ENCODE measurements around the gene PTPRG.

PTPRG gene

DNA sequence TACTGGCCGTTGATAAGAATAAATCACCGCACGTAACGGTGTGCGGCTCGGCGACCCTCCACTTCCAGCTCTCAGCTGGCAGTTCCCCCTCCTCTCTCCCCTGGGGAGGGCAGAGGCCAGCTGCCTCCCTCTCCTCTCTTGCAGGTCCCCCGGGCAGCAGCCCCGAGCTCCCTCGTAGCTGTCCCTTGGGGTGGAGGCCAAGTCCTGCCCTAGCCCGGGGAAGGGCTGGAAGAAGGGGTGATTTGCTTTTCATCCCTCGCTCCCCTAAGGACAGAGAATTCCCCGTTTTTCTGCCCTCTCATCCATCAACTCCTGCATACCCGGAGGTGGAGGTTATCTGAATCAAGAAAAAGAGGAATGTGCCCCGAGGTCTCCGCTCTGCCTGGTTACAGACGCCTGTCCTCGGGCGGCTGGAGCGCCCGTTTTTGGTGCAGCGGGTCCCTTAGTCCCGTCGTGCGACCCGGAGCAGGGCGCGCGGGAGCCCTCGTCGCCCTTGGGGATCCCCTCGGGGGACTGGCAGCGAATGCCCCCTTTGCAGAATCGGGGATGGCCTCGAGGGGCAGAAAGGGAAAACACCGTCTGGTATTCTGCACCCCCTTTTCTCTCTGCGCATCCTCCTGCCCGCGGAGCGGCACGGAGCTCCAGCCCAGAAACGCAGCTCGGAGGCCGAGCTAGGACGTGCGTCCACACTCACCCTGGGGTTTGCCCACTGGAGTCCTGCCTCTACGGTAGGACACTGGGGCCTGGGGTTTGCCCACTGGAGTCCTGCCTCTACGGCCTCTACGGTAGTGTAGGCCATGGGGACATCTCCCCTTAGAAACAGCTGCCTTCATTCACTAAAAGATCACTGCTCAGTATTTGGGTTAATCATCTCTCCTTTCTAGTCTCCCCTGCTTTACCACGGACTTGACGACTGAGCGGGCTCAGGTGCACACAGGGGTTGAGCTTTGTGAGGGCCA, 2.2 kb downstream of the PTPRG start:
- DNase-seq = no peak

DNA sequence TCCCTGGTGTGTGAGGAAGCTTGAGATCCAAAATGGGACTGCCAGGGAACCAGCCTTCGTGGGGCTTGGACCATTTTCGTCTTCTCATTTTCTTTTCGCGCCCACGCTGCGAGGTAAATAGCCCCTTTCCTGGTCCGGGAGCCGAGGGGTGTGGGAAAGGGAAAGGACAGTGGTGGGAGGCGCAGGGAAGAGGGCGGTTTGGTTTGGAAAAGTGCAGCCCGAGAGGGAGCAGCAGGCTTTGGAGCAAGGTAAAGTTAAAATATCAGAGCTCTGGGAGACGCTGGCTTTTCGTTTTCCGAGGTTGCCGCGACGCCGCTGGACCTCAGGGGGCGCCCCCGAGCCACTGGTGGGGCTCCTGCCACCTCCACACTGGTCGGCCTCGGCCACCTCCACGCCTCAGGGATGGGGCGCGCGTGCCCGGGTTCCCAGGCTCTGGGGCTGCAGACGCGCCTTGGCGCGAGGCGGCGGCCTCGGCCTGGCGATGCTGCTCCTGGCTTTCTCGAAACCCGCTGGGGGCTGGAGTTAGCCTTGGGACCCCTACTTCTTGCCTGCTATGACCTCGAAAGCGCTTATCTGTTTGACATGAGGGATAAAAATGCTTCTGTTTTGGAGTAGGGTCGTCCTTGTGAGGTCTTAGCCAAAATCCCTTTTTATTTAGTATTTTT, 3.2 kb downstream of the PTPRG start:
- DNase-seq = no peak

DNA sequence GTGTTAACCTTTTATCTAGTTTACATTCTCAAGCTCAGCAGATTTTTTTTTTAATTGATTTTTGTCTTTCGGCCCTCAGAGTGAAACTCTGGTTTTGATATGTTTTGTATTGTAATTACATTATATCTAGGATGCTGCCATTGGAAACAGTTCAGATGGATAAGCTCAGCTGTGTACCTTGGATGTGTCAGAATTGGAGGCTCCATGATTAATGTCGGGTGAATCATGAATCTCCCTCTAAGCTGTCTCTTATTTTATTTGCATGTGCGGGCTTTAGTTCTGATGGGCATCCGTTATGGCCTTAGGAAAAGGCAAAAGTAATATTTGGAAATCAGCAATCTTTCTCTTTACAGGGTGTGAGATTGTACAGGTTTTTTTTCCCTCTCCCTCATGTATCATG, 4.2 kb downstream of the PTPRG start:
- DNase-seq = no peak

DNA sequence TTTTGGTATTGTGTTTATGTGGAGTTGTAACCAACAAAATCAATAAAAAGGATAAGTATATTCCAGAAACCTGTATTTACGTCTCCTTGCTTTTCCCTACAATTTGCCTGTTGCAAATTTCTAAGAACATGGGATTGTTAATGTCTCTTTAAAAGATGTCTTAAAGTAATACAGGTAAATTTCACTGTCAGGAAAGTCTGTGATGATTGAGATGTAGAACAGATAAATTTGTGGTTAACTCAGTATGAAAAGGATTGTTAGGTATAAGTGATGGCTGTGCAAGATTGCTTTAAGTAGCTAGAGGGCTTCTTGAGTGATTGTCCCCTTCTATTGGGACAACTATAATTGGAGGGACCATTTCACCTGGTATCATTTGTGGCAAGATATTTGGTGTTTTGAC, 6.8 kb downstream of the PTPRG start:
- DNase-seq = no peak

DNA sequence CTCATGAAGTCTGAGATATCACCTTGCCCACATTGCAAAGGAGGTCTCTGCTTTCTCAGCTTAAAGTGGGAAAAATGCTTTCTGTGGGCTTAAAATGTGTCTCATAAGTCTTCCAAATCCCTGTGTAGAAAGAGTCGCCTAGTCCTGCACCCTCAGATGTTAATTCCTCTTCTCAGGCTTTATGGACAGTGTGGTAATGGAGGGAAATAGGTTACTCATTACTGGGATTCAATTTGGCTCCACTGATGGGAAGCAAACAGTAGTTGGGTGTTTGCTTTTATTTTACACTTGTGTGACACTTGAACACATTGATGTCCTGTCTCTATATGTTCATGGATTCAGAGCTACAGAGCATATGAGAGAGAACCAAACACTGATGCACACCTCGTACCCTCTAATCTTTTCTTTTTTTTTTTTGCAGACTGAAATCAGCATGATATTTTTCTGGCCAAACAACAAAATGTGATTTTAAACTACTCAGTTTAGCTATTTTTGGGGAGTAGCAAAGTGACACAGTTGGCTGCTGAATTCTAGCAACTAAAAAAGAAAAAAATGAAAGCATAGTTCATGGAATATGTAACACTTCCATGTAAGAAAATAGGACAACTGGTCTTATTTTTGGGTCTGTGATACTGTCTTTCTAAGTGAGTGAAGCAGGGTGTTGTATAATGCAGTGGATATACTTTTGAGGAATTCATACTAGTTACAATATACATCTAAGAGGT, 8.6 kb downstream of the PTPRG start:
- no peak for DNase-seq

DNA sequence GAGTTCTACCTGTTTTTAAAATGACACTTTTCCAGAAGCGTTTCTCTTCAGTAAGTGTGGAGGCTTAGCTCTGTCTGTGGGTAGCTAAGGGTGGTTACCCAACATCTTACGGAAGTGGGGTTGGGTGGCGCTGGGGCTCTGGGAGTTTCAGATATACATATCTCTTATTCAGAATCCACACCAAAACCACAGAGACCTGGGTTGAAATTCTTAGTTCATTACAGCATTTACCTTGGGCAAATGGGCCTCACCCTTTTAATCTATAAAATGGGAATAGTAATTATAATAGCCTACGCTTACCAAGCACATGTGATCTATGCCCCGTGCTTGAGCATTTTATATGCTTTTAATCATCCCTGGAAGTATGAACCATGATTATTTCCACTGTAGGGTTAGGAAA, 9.4 kb downstream of the PTPRG start:
- no peak for DNase-seq

DNA sequence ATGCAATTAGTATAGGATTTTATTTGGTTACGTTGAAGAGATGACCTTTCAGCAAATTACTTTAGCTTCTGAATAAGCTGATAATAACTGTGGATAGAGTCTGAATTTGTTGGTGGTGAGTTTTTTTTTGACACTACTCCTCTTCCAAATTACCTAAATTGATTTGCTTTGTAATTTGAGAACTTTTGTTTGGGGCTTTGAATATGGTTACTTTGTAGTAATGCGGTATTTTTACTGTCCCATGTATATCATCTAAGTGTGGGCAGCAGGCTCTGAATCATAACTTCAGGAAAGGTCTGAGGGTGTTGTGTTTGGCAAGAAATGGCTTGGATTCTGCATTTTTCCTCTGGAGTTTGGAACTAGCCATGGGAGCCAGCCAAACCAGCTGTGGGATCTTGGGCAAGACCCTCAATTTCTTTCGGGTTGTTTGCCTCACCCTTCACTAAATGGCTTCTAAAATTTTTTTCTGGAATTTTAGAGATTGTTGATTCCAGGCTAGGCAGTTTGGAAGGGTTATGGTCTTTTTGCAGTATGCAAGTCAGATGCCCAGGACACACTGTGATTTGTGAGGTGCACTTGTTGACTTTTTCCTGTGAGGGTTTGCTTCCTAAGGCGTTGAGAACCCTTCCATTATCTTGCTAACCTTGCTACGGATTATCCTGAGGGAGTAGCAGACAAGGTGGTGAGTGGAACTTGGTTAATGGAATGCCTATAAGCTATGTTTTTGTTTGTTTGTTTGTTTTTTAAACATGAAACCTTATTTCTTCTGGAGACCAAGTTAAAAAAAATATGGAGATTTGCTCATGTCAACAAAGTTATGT, 10.4 kb downstream of the PTPRG start:
- DNase-seq = no peak

DNA sequence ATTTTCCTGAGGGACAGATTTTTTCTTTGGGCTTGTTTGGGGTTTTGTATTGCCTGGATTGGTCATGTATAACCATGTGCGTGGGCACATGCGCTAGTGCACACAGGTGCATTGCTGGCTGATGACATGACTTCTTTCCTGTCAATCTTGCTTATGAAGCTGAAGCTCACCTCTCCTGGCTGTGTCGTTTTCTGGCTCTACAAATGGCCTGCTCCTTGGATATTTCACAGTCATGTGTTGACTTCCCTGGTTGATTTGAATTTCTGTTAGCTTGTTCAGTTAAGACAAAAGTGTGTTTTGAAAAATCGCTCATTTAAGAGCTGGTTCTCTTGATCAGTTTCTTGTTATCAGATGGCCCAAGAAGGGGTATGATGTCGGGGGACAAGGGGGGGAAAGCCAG, 11.5 kb downstream of the PTPRG start:
- no peak for DNase-seq

DNA sequence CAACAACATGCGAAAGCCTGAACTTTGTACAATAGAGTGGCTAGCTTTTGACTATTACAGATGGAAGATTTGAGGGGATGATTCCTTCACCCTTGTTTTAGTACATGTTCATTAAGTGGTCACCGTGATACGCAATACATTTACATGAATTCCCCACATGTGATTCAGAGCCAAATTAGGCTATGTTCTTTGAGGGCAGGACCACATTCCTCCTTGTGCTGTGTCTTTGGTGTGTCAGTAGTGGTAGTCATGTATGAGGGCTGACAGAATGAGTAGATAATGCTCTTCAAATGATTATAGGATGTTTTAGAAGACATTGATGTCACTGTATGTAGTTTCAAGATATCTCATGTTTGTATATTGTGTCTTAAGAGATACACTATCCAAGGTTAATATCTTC, 12.1 kb downstream of the PTPRG start:
- DNase-seq = no peak

DNA sequence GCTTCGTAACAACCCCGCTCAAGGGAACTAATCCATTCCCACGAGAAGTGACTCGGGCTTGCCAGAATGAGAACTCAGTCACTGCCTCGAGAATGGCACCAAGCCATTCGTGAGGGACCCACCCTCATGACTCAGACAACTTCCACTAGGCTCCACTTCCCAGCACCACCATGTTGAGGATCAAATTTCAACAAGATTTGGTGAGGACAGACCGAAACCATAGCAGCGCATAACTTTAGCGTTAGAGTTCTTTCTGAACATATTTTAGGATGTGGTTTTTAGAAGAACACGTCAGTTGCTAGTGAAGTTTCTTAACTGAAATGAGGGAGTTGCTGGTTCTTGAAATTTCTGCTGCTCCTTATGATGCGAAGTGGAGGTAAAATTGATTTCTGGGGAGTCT, 13.5 kb downstream of the PTPRG start:
- no peak for DNase-seq

DNA sequence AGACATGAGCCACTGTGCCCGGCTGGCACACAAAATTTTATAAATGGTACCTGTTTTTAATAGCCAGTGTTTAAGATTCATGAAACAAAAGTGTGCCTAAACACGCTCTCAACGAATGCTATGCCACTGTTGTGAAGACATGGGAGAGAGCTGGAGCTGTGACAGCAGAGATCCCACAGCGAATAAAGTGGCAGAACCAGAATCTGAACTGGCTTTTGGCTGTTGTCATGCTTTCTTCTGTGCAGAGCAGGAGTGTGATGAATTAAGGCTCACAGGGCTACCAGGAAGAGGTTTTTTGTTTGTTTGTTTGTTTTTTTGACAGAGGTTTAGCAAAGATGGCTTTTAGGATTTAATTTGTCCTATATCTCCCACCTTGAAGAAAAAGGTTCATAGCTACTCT, 14.5 kb downstream of the PTPRG start:
- no peak for DNase-seq

DNA sequence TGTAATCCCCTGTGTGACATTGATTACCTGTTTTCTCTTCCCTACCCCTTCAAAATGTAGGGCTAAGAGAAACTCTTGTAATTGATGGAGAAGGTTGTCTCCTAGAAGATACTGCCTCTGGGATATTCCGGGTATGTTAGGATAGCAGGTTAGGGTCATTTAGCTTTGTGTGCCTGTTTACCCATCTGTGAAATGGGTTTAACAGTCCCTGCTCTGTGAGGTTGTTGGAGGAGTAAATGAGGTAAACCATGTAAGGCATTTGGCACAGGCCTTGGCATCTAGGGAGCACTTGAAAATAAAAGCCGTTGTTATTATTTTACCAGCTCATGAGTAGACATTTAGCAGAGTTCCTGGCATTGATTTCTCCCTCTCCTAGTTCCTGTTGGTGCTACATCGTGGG, 16.4 kb downstream of the PTPRG start:
- DNase-seq = no peak

DNA sequence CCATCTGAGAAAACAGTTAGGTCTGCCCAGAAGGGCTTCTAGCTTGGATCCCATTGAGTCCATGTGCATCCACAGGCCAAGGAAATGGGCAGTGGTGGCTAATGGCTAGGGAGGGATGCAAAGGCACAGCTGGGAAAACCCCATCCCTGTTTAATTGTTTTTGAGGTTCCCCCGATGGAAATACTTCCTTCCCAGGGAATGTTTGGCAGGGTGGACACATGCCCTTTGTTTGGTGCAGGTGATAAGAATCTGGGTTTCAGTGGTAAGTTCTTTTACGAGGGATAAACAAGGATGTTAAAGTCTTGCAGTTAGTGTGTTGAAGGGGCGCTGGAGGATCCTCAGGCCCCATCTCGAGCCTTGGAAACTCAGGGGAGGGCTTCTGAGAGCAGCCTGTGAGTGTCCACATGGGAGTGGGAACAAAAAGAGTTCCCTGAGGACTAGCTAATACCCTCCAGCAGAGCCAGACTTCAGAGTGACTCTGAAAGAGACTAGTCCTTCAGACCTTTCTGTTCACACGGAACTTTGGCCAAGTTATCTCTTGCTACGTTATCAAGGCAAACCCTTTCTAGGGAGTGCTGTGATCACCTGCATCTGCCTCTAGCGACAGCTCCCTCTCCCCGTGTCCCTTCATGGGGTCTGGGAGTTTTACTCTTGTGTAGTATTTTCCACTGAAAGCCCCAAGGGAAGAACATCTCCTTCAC, 17.4 kb downstream of the PTPRG start:
- no peak for DNase-seq

DNA sequence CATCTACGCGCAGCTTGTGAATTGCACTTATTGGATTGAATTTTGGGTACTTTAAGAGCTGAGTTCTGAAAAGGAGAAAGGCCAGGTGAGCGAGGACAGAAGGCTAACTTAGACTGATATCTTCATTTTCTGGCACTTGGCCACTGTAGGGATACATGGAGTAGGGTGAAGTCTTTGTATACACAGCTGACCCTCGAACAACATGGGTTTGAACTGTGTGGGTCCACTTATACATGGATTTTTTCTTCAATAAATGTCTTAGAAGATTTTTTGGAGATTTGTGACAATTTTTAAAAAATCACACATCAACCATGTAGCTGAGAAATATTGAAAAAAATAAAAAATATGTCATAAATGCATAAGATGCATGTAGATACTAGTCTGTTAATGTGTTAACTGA, 18.3 kb downstream of the PTPRG start:
- no peak for DNase-seq

DNA sequence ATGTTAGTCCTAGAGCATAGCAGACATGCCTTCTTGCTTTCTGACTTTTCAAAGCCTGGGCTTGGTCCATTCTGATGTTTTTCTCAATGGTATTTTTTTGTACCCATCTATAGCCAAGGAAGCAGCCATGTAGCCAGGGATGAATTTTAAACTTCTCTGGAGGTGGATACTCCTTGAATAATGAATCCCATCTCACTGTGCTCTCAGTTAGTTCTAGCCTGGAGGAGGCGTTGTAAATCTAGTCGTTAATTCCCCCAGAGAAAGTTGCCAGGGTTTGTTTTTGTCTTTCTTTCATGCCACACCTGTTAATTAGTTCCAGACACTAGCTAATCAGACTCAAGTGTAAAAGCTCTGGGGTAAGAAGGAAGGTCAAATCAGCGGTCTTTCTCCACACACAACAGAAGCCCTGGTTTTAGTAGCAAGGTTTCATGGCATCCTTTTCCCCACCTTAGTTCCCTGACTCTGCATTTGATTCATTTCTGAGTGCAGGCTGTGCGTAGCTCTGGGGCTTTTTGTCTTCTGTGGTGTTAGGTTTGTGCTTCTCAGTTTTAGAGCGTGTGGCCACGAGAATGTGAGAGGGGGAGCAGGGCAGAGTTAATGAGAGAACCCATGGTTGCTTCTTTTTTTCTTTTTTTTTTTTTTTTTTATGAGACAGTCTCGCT, 19.7 kb downstream of the PTPRG start:
- no peak for DNase-seq

DNA sequence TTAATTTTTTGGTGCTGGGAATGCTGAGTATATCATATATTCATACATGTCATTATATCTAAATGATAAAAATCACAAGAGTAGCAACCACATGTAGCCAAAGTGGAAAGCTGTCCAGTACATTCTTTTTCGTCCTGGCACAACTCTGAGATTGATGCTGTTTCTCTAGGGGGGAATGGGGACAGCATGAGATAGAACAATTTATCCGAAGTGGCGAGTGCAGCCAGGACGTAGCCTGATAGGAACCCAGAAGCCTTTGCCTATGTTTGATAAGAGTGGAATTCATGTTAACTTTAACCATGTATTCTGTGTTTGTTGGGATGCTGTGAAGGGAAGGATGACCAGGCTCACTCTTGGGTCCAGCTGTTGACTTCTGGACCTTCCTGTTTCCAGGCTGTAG, 20.9 kb downstream of the PTPRG start:
- DNase-seq = no peak

DNA sequence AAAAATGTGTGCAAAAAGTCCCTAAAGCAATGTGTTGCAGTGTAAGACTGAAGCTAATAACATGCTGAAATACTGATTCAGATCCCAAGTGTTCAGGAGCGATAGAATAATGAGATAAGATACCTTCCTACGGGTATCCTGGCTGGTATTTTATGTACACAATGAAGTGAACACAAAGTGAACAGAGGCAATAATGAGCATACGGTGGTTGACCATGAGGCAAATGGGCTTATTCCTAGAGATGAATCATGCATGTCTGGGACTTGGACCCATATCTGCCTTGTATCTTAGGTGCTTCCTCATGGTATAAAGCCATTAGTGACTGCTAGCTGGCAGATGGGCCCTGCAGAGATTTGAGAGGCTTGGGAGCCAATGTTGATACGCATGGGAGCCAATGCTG, 21.5 kb downstream of the PTPRG start:
- DNase-seq = no peak

DNA sequence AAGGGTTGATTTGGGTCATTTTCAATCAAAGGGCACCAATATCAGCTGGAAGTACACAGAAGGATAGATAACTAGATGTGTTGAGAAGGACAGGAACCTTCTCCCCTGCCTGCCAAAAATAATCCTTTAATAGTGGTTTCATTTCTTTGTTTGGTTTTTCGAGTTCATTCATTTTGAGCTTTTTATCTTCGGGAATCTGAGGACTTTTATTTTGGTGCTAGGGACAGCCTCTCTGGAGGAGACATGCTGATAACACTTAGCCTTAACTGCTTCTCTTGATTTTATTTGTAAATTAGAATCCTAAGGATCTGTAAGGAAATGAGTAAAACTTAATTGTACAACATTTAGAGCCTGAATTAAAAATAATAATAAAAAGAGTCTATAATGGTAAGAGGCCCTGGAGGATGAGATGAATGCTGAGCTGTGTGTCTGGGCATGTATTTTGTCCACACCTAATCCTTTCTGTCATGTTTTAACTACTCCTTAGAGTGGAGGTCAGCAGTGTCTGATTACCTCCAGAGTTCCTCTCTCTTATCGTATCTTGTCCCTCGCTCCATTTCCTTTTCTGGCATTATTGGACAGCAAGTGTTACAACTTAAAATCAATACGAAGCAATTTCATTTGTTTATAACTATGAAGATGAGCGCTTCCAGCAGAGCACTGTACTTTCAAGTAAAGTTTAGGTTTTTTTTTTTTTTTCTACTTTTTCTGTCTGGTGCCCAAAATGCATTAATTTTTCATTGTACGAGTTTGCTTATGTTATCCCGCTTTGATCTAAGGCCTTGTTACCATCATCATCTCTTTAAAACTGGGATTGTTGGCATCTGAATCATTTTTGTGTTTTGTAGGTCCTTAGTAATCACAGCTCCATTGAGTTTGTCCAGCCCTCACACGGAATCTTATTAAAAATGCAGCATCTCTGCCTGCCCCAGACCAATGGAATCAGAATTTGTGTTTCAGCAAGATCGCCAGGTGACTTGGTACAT, 22.8 kb downstream of the PTPRG start:
- DNase-seq = no peak

DNA sequence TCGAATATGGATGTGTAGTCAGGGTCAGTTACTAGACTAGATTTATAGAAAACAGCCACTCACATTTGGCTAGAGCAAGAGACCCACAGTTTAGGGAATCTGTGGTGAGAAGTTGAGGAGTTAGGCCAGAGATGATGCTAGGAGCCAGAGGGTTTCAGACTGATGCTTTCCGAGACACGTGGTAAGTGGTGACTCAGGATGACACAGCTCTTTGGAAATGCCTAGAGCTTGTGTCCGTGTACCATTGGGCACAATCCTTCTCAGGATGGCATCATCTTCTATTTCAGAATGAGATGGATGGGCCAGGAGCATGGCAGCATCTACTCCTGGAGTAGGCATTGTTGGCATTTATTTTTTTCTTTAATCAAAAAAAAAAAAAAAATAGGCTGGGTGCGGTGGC, 28.5 kb downstream of the PTPRG start:
- DNase-seq = no peak

DNA sequence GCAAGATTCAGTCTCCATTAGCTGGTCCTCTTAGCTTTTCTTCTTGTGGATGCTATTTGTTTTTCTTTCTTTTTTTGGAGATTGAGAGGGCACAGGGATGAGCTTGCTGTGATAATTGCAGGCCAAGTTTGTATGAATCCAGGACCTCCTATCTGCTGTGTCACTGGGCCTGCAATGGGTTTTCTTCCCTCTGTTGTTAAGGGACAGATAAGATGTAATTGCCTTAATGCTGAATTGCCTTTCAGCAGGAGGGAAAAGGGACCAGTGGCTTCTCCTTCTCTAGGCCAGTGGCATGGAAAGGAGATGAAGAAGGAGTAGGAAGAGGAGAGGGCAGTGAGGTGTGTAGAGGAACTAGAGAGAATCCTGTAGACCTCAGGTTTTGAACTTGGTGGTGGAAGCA, 29.9 kb downstream of the PTPRG start:
- DNase-seq = no peak

All from CD4-positive, alpha-beta T cell treated with Interleukin-12 subunit alpha and Interleukin-12 subunit beta, for 1 hour (primary cell).